Measurements from ENCODE around the gene OLAH. TPM values are rescaled to one million over a fixed set of nuclear protein-coding genes. Genes with fewer than 3 reads are reported as not detected.
A peak's percentile ranks its signal among the peaks of the same experiment; 100 is the strongest.

The OLAH gene
- total and polyA plus RNA-seq, 2 donors from 2014 or later, result 0.50 to 0.52 TPM

DNA sequence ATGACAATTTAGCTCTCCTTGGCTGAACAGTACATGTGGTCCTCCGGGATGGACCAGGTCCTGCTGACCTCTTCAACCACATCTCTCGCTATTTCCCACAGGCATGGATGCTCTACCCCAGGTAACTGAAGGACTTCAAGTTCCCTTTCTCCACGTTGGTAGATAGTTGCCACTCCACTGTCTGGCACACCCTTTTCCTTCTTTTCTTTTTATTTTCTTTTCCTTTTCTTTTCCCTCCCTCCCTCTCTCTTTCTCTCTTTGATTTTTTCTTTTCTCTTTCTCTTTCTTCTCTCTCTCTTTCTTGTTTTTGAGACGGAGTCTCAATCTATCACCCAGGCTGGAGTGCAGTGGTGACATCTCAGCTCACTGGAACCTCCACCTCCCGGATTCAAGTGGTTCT, 47.7 kb downstream of the OLAH start:
- TF ChIP-seq, protein P1, sequence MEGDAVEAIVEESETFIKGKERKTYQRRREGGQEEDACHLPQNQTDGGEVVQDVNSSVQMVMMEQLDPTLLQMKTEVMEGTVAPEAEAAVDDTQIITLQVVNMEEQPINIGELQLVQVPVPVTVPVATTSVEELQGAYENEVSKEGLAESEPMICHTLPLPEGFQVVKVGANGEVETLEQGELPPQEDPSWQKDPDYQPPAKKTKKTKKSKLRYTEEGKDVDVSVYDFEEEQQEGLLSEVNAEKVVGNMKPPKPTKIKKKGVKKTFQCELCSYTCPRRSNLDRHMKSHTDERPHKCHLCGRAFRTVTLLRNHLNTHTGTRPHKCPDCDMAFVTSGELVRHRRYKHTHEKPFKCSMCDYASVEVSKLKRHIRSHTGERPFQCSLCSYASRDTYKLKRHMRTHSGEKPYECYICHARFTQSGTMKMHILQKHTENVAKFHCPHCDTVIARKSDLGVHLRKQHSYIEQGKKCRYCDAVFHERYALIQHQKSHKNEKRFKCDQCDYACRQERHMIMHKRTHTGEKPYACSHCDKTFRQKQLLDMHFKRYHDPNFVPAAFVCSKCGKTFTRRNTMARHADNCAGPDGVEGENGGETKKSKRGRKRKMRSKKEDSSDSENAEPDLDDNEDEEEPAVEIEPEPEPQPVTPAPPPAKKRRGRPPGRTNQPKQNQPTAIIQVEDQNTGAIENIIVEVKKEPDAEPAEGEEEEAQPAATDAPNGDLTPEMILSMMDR (IDR thresholded peaks at IDR 0.05; ENCODE audit: borderline replicate concordance, extremely low read depth, insufficient read depth), result no peak
- Histone ChIP-seq H3K36me3 (ENCODE audit: control insufficient read depth in 2 of 3, insufficient read depth in 3 of 3, low read length in 3 of 3) (no peaks in the 10 kb centered on the region), H3K9me3 (ENCODE audit: control insufficient read depth in 2 of 3, insufficient read depth in 1 of 3, low read length in 3 of 3) (no peaks in the 10 kb centered on the region), H3K27ac (ENCODE audit: low read depth in 2 of 2, low read length in 2 of 2) (no peak overlapping the region), H3K9ac (ENCODE audit: low read length in 3 of 3) (no peak overlapping the region), H3K4me3 (ENCODE audit: low read length in 3 of 3) (no peak overlapping the region), H3K27me3 (ENCODE audit: control insufficient read depth, insufficient read depth, low read length) (no peaks in the 10 kb centered on the region), H3K4me1 (ENCODE audit: control insufficient read depth in 2 of 3, insufficient read depth in 2 of 3, low read depth in 1 of 3, low read length in 3 of 3) (peaks cover 0 to 4% (median 0%) of the 10 kb centered on the region in 3 donors)
- FAIRE-seq (no peak), DNase-seq (no peak)
- intact Hi-C loops (cut with DNase I), result no loop called here

DNA sequence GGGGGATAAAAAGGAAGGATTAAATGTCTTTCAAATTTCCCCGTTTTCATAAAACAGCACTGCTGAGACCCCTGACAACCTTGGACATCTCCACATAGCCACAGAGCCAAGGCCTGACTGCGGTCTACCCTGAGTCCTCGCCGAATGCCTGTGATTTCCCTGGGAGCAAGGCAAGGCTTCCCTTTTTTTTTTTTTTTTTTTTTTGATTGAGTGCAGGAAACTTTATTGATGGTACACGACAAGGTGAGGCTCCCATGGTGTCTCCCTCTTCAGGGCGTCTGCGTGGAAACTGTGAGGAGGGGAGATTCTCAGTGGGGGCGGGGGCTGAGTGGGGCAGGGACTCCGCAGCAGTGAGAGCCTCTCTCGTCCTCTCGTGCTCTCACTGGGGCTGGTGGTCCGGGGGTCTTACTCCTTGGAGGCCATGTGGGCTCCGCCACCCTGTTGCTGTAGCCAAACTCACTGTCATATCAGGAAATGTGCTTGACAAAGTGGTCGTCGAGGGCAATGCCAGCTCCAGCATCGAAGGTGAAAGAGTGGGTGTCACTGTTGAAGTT, 49.2 kb downstream of the OLAH start:
- intact Hi-C loops (cut with DNase I), result no loop called here
- DNase-seq, result no peak
- no peaks in the 10 kb centered on the region for H3K9me3 ChIP-seq (ENCODE audit: control insufficient read depth in 2 of 3, insufficient read depth in 1 of 3, low read length in 3 of 3)
- TF ChIP-seq, protein P1 (IDR thresholded peaks at IDR 0.05; ENCODE audit: borderline replicate concordance, extremely low read depth, insufficient read depth), result no peak
- H3K4me3 ChIP-seq (ENCODE audit: low read length in 3 of 3), result no peak overlapping the region
- FAIRE-seq, result no peak
- no peaks in the 10 kb centered on the region for H3K27me3 ChIP-seq (ENCODE audit: control insufficient read depth, insufficient read depth, low read length)
- peaks cover 0 to 7% (median 0%) of the 10 kb centered on the region in 3 donors for H3K4me1 ChIP-seq (ENCODE audit: control insufficient read depth in 2 of 3, insufficient read depth in 2 of 3, low read depth in 1 of 3, low read length in 3 of 3)
- no peak overlapping the region for H3K27ac ChIP-seq (ENCODE audit: low read depth in 2 of 2, low read length in 2 of 2)
- no peaks in the 10 kb centered on the region for H3K36me3 ChIP-seq (ENCODE audit: control insufficient read depth in 2 of 3, insufficient read depth in 3 of 3, low read length in 3 of 3)
- H3K9ac ChIP-seq (ENCODE audit: low read length in 3 of 3), result no peak overlapping the region

DNA sequence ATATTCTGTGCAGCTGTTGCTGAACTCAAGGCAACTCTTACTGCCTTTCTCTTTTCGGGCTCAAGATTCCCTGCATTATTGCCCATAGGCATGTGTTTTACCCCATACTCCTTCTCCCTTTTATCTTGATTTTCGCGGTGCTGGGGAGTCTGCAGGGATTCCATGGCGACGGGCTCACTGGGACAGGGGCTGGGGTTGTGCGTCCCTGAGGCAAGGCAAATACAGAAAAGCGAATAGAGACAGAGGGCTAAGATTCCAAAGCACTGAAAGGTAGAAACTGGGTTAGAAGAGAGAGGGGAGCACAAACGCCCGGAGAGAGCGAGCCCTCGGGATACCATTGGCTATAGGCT, 52.9 kb downstream of the OLAH start:
- Histone ChIP-seq H3K27me3 (ENCODE audit: control insufficient read depth, insufficient read depth, low read length) (no peaks in the 10 kb centered on the region), H3K4me1 (ENCODE audit: control insufficient read depth in 2 of 3, insufficient read depth in 2 of 3, low read depth in 1 of 3, low read length in 3 of 3) (peaks cover 0 to 9% (median 5%) of the 10 kb centered on the region in 3 donors), H3K36me3 (ENCODE audit: control insufficient read depth in 2 of 3, insufficient read depth in 3 of 3, low read length in 3 of 3) (no peaks in the 10 kb centered on the region), H3K9me3 (ENCODE audit: control insufficient read depth in 2 of 3, insufficient read depth in 1 of 3, low read length in 3 of 3) (no peaks in the 10 kb centered on the region), H3K9ac (ENCODE audit: low read length in 3 of 3) (peak overlapping the region; percentile 27 to 83 (median 80)), H3K27ac (ENCODE audit: low read depth in 2 of 2, low read length in 2 of 2) (peak overlapping the region in 1 of 2 donors; percentile 99), H3K4me3 (ENCODE audit: low read length in 3 of 3) (peak overlapping the region; percentile 68 to 93 (median 83))
- intact Hi-C loops (cut with DNase I), result no loop called here
- TF ChIP-seq, protein P1 (IDR thresholded peaks at IDR 0.05; ENCODE audit: borderline replicate concordance, extremely low read depth, insufficient read depth), result no peak
- DNase-seq (no peak), FAIRE-seq (no peak)
